NCI-H226 (cell line): Measurements from ENCODE around the gene CEACAM4.

Source experiments
- DNase-seq: peaks from one replicate; pipeline ENCODE4 v3.0.0-alpha.2; 2015

Gene CEACAM4

GRCh38 chr19:41616792-41617621 lies 9.9 kb downstream of the CEACAM4 start:
- peak; percentile 35 for DNase-seq

DNA sequence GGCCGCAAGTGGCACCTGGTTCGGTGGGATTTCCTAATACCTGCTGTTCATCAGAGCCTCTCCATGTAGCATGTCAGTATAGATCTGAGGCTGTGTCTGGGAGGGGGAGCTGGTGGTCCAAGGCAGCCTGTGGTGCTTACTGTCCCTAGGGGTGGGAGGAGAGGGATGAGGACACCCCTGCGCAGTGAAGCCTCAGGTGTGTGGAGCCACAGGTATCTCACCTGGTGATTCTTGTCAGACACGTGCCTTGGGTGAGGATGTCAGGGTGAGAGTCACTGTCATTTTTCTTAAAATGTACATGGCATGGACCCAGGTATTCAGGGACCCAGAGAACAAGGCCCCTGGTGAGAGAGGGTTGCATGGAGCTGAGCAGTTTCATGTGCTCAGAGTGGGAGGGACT lies 11.7 kb downstream of the CEACAM4 start:
- no peak for DNase-seq

DNA sequence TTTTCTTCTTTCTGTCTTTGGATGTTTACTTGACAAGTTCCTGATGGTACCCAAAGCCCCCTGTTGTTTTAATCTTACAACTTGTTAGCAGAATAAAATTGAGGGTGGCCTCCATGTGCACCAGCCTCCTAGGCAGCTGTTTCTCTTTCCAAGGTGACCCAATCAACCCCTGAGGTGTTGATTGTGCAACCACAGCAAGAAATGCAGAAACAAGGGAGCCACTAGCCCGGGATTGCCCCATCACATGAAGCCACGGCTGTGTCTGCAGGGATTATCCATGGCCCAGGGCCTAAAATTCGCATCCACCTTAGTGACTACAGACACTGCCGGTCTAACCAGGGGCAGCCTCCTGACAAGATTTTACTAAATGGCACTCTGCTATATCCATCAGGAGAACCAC lies 14.4 kb downstream of the CEACAM4 start:
- DNase-seq = no peak

- no peak for DNase-seq
These were observed 16.1 kb downstream of the CEACAM4 start for GRCh38 chr19:41610789-41611188.

GRCh38 chr19:41607668-41608067 lies 19.2 kb downstream of the CEACAM4 start:
- DNase-seq = no peak

DNA sequence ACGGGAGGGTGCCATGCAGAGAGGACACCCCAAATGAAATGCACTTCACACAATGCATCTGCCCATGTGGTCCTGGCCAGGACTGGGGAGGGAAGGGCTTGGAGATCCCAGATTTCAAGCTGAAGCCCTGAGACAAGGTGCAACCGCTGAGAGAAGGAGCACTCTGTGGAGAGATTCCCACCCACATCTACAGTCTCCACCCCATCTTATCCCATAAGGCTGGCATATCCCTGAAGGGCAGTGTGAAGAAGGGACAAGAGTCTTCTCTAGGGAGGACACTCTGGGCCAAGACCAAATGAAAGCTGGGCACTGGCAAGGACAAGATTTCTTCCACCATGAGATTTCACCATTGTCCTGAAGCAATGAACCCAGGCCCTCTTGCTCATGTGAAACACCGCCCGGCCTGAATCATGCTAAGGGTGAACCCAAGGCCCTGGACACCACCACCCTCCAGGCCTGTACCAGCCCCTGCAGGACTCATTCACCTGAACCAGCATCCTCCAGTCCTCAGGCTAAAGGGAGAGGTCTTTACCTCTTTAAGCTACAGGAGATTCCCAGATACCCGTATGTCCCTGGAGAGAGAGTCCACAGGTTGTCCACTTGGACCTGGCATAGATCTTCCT lies 20.5 kb downstream of the CEACAM4 start:
- DNase-seq = no peak

DNA sequence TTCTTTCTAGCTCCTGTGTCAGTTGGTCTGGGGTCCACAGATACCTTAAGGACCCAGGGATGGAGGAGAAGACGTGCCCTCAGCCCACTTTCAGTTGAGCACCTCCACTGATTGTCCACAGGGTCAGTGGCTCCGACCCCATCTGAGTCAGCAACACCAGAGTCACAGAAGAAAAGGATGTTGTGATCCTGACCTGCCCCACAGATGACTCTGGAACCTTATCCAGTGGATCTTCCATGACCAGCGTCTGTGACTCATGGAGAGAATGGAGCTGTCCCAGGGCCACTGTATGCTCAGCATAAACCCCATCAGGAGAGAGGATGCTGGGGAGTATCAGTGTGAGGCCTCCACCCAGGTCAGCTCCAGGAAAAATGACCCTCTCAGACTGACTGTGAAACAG lies 22.0 kb downstream of the CEACAM4 start:
- DNase-seq = no peak

- DNase-seq = no peak
These were observed 25.1 kb downstream of the CEACAM4 start for GRCh38 chr19:41601771-41602170.

DNA sequence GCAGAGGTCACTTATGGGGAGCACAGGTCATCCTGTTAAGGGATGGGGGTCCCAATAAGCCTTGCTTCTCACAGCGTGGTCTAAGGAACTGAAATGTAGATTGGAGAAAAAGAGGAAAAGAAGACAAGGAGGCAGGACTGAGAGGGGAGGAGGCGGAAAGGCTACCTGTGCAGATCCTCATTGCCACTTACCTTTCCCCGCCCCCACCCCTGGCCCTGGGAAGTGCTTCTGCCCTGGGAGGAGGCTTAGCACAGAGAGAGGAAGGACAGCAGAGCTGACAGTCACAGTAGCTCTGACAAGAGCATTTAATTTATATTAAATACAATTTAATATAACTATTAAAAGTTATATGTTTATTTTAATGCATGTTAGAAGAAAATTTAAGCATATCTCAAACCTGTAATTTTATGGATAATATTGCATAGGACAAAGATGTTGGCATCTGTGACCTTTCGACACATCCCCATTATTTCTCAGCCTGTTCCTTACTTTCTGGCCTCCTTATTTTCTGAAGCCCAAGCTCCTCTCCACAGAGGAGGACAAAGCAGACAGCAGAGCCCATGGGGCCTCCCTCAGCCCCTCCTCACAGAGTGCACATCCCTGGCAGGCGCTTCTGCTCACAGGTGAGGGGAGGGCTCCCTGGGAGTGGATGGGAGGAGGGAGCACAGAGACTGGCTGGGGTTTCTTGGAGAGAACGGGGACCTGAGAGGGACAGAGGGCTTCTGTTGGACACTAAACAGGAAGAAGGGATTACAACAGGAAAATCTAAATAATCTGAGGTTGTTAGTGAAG lies 27.5 kb downstream of the CEACAM4 start:
- no peak for DNase-seq

DNA sequence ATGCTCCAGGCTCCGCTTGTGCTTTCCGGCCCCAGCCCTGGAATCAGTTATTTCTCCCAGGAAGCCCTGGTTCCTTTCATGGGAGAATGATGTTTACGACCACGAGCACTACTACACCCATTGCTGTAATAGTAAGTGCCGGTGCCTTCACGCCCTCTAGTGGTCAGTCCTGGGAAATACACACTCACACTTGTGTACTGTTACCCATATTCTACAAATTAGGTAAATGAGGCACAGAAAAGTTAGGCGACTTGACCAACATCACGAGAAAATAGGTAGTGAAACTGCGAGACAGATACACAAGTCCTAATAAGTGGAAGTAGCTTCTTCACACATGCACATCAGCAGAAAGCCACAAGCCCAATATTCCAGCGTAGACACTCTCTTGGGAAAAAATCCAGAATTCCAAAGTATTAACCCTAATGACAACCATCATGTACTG lies 29.3 kb downstream of the CEACAM4 start:
- peak; percentile 42 for DNase-seq

GRCh38 chr19:41595890-41596280 lies 31.0 kb downstream of the CEACAM4 start:
- DNase-seq = no peak

DNA sequence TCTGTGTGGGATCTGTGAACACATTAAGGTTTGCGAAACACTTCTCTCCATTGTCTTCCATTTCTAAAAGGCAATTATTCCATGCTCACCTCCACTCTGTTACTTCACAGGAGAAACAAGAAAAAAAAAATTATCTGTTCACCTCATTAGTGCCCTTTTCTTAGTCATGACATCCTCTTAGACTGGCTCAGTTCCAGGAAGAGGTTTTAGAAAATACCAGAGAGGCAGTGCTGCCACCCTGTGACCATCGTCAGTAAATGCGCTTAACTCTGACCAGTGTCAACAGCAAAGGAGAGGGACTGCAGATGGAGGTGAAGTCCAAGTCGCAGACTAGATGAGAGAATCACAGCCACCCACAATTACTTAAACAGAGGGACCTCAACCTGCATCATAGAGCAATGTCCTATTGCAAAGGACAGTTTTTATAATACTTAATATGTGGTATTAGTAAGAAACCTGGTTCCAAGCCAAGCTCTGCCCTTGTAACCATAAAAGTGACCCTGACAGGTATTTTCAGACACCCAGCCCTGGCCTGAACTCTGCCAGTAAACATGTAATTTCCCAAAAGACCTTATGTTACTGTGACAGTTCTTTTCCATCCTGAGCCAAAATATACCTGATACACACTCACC lies 31.5 kb downstream of the CEACAM4 start:
- DNase-seq = peak; percentile 53

DNA sequence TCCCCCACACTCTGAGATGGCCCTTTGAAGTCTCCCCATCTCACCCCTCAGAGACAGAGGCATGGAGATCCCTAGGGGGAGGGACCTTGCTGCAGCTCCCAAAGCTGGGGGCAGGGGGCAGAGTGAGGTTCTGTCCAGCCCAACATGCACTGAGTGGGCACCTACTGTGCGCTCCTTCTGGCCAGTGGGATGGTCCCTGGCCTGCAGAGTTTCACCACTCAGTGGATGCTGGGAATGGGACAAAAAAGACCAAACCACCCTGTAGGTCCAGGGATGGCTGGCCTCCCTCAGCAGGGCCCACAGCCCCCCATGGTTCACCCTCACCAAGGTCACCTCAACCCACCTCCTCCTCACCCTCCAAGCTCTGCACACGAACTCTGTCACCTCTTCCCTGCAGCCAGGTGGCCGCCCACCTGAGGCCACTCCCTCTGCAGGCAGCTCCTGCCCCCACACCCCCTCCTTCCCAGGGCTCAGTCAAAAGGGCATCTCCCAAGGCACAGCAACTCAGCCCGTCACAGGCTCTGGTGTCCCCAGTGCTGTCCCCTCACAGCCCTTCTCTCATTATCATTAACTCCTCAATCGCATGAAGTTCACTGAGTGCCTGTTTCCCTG lies 34.8 kb downstream of the CEACAM4 start:
- DNase-seq = no peak

GRCh38 chr19:41590936-41591335 lies 35.9 kb downstream of the CEACAM4 start:
- DNase-seq = no peak

DNA sequence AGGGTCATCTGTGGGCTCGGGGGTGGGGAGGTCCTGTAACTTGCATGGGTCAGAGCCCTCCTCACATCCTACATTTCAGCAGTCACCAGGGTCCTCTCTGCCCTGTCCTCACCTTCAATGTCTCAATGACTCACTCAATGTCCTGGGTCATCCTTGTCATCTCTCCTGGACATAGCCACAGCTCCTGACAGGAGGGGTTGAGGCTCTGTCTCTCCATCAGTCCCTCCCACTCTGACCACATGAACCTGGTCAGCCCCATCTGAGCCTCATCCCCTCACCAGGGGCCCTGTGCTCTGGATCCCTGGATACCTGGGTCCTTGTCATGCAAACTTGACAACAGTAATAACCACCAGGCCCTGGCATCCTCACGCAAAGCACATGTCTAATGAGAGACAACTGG lies 37.5 kb downstream of the CEACAM4 start:
- no peak for DNase-seq

DNA sequence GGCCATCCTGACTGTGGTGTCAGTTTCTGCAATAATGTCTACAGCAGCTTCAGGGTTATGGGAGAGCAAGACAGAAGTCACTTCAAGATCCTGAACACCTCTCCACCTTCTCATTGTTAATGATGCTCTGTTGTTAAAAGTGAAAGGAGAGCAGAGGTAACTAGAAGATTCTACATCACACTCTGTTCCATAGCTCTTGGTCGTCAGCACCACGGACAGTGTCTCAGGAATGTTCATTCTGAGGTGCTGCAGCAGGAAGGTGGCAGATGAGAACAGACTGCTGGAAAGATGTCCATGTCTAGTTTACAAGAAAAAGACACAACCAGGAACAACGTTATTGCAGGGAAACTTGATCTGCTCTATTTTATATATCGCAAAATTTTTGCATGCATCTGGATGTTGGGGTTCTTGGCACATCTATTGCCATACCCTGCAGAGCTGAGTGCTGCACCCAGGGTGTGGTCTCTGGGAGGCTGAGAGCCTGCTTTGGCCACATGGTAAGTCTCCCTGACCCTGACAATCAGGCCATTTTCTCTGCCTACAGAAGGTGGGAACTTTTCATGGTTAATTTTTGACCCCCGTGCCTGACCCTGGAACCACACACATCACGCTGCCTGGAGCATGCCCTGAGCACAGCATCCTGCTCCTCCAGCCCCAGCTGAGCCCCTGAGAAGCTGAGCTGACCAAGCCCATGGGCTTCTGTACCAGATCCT lies 38.2 kb downstream of the CEACAM4 start:
- peak; percentile 18 for DNase-seq

DNA sequence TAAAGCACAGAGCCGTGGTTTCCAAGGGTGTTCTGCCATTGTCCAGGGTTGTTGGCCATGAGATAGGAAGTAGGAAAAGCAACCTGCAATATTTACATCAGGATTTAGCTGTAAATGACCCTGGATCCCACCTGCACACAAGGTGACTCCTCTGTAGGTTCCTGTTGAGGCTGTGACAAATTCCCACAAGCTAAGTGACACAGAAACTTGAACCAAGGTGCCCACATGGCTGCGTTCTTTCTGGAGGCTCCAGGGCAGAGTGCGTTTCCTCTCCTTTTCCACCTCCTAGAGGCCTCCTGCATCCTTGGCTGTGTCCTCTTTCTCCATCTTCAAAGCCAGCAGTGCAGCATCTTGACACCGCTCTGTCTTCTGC lies 39.0 kb downstream of the CEACAM4 start:
- DNase-seq = no peak

GRCh38 chr19:41587101-41587837 lies 39.6 kb downstream of the CEACAM4 start:
- DNase-seq = no peak

DNA sequence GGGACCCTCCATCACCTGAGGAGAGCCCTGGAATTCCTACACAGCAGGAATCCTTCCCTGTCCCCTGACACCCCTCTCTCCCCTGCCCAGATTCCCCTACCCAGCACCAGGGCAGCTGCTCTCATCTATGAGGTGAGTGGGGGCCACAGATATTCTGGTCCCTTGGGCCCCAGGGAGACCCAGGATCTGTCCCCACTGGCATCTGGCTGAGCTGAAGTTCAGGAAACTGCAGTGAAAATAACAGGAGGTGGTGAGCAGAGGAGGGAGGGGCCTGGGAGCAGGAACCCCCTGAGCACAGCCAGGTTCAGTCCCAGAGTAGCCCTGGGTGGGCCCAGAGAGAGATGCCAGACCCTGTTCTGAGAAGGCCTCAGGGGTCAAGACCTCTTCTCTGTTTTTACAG lies 40.8 kb downstream of the CEACAM4 start:
- DNase-seq = no peak

GRCh38 chr19:41584931-41585330 lies 41.9 kb downstream of the CEACAM4 start:
- no peak for DNase-seq

GRCh38 chr19:41584260-41584810 lies 42.5 kb downstream of the CEACAM4 start:
- no peak for DNase-seq
